K562 (cell line): ENCODE results near the gene BANF2. TPM values are rescaled to one million over a fixed set of nuclear protein-coding genes. Genes with fewer than 3 reads are reported as not detected.

Source experiments
- ATAC-seq: fragments of 200-7000 bp; cut with Tn5 transposase; 3 replicates; pipeline ENCODE4 v1.9.1; 2020; ENCODE audit warnings: moderate library complexity
- BruUV-seq: library from RNA; stranded (reverse); fragments of 400-500 nt; replicated peaks from 2 replicates; lab custom pipeline; 2021; lab: Mats Ljungman, UMichigan
- CTCF ChIA-PET: fragments of 300-600 bp; formaldehyde crosslinking; extraction: SDS; loops from one replicate; lab custom pipeline; 2021; ENCODE audit warnings: low intra/inter-chr PET ratio; lab: Yijun Ruan, JAX
- POLR2A ChIA-PET: fragments of 300-600, 350-650 bp; sonication (Branson Sonifier 250); formaldehyde crosslinking; extraction: SDS; loops from one replicate; lab custom pipeline; 2021; ENCODE audit warnings: antibody characterized with exemption, inconsistent platforms; lab: Yijun Ruan, JAX
- DNase-seq, 4 experiments: peaks; one replicate each; pipeline versions ENCODE4 v3.0.0 to v3.0.0-alpha.2; 2011 to 2018; ENCODE audit warnings: low spot score in 3 of 4, mixed read lengths in 3 of 4; ENCODE audit errors: extremely low read depth in 1 of 4
- FAIRE-seq: peaks from 2 replicates; lab custom pipeline; 2011; peaks lifted over from hg19 to GRCh38; lab: Jason Lieb, UNC
- H2AFZ ChIP-seq: 2 replicates; pipeline ENCODE4 v1.6.0; 2011; ENCODE audit warnings: low read depth, low read length, control low read depth, inconsistent platforms
- H3K27ac ChIP-seq: fragments of 200-600 bp; 3 replicates; pipeline ENCODE4 v1.8.0; 2011; ENCODE audit warnings: low read depth, mild to moderate bottlenecking, control low read depth, inconsistent platforms, low read length, moderate library complexity, mixed read lengths; ENCODE audit errors: extremely low read depth
- H3K27me3 ChIP-seq, 2 experiments: fragments of 300-600 bp in 1 of 2; 2 replicates in 1 of 2; 3 replicates in 1 of 2; pipeline versions ENCODE4 v1.6.0 to v1.8.0; 2011; ENCODE audit warnings: inconsistent platforms in 2 of 2, low read length in 2 of 2, mild to moderate bottlenecking in 1 of 2, mixed read lengths in 1 of 2, moderate library complexity in 1 of 2; ENCODE audit not compliant: control insufficient read depth in 2 of 2, insufficient read depth in 2 of 2
- H3K36me3 ChIP-seq: fragments of 300-600 bp; 3 replicates; pipeline ENCODE4 v1.8.0; 2011; ENCODE audit warnings: mild to moderate bottlenecking, low read length, inconsistent platforms; ENCODE audit not compliant: control insufficient read depth, insufficient read depth
- H3K4me1 ChIP-seq, 2 experiments: fragments of 200-600 bp in 1 of 2; replicated peaks in 1 of 2; 2 replicates in 1 of 2; 3 replicates in 1 of 2; pipeline versions ENCODE4 v1.5.1 to v1.8.0; 2011; ENCODE audit warnings: inconsistent platforms in 2 of 2, low read length in 2 of 2, mild to moderate bottlenecking in 1 of 2, mixed read lengths in 1 of 2, moderate library complexity in 1 of 2; ENCODE audit not compliant: control insufficient read depth in 2 of 2, insufficient read depth in 2 of 2
- H3K4me2 ChIP-seq: 2 replicates; pipeline ENCODE4 v1.6.1; 2011; ENCODE audit warnings: low read length, control low read depth, inconsistent platforms, mixed read lengths; ENCODE audit not compliant: insufficient read depth
- H3K4me3 ChIP-seq: fragments of 200-600 bp; sonication (generic), shearing (Covaris generic); 2 replicates; pipeline ENCODE4 v1.5.1; 2016; ENCODE audit warnings: control low read depth, inconsistent platforms
- H3K79me2 ChIP-seq: fragments of 200-600 bp; 3 replicates; pipeline ENCODE4 v1.8.0; 2011; ENCODE audit warnings: low read length, inconsistent platforms; ENCODE audit not compliant: control insufficient read depth, insufficient read depth
- H3K9ac ChIP-seq, 2 experiments: 2 replicates each; pipeline versions ENCODE4 v1.6.0 to v1.6.1; 2011; ENCODE audit warnings: low read depth in 2 of 2, low read length in 2 of 2, control low read depth in 1 of 2, inconsistent platforms in 1 of 2, mild to moderate bottlenecking in 1 of 2, mixed read lengths in 1 of 2; ENCODE audit not compliant: insufficient read depth in 1 of 2
- H3K9me1 ChIP-seq: one replicate; pipeline ENCODE4 v1.6.0; 2011; ENCODE audit warnings: inconsistent platforms, mild to moderate bottlenecking, low read length, moderate library complexity; ENCODE audit not compliant: control insufficient read depth, insufficient read depth
- H3K9me3 ChIP-seq: replicated peaks from 2 replicates; pipeline ENCODE4 v1.5.1; 2011; ENCODE audit warnings: low read depth, low read length, inconsistent platforms; ENCODE audit not compliant: control insufficient read depth, insufficient read depth
- H4K20me1 ChIP-seq: replicated peaks from 2 replicates; pipeline ENCODE4 v1.6.1; 2011; ENCODE audit warnings: low read length, inconsistent platforms, mixed read lengths; ENCODE audit not compliant: control insufficient read depth, insufficient read depth
- ZBTB49 ChIP-seq: sonication (generic); formaldehyde crosslinking; IDR thresholded peaks from 2 replicates; pipeline ENCODE4 v1.8.0; 2022; ENCODE audit warnings: missing genetic modification reagents, mild to moderate bottlenecking, borderline replicate concordance
- ZNF134 ChIP-seq: fragments of 250-450 bp; sonication (Bioruptor Pico); conservative IDR thresholded peaks from 2 replicates; pipeline ENCODE4 v1.4.0; 2020
- WGBS: fragments of 100-300 bp; shearing (Covaris generic); methylation state at CpG from one replicate; pipeline ENCODE4 v1.1.6; 2016; ENCODE audit warnings: low coverage, mixed read lengths; ENCODE audit not compliant: insufficient coverage; ENCODE audit errors: missing lambda C conversion rate; 5-methylcytosine and 5-hydroxymethylcytosine counted together
- in situ Hi-C: fragments of 300-500 bp; cut with MboI; formaldehyde crosslinking; loops from 4 replicates; pipeline ENCODE4 v1.15.0; 2018; ENCODE audit warnings: inconsistent platforms, mixed read lengths
- intact Hi-C: fragments of 100-400 bp; cut with micrococcal nuclease; formaldehyde crosslinking; loops from 2 replicates; pipeline ENCODE4 v1.14.2; 2022
- polyA plus RNA-seq, 8 experiments: library from polyadenylated mRNA; depleted of rRNA in 4 of 8; stranded (reverse) in 5 of 8; unstranded in 3 of 8; fragments of >200 nt; fragmentation: Nextera tagmentation in 2 of 8; fragmentation: Illumina TruSeq in 1 of 8; extraction: Ambion mirVana in 2 of 8; extraction: Trizol in 1 of 8; gene quantifications; 2 replicates each; pipeline versions ENCODE4 v1.2.1 to v1.2.3, GENCODE V29; 2011 to 2014; ENCODE audit warnings: inconsistent platforms in 1 of 8, missing spikeins in 1 of 8
- total RNA-seq, 7 experiments: library from RNA; depleted of rRNA in 6 of 7; stranded (reverse); fragments of >200 nt in 6 of 7; fragmentation: Illumina TruSeq in 2 of 7; extraction: Trizol in 2 of 7; gene quantifications; 2 replicates each; pipeline versions ENCODE4 v1.2.1 to v1.2.3, GENCODE V29; 2011 to 2021; ENCODE audit warnings: low replicate concordance in 1 of 7

The BANF2 gene
- total and polyA plus RNA-seq, 9 of the 15 experiments (the other 6 are each of a cell fraction or from before 2014, with no cell fraction given): not detected

- ChIA-PET POLR2A (interaction anchor here (1.5 kb wide), 1 partner anchor 17 kb away, joined by 3 read pairs; no protein-coding TSS in a partner anchor), CTCF (no interaction called here)
- no peak overlapping the region for H2AFZ ChIP-seq
- no peak overlapping the region for H3K4me3 ChIP-seq
- 70% methylated on average over 11 of the region's 11 CpGs for WGBS
- H3K4me1 ChIP-seq: no peaks in the 10 kb centered on the region; a peak in 3 of 5 replicates
- in situ Hi-C loops: no loop called here
- intact Hi-C loops: no loop called here
- no peaks in the 10 kb centered on the region for H3K27me3 ChIP-seq
- no peak for TF ChIP-seq ZNF134 (CRISPR knock-in tag)
- no peak for TF ChIP-seq ZBTB49 (CRISPR knock-in tag)
- ATAC-seq (peak; percentile 48; the same call in 2 of the 3 replicates), DNase-seq (no peak), FAIRE-seq (no peak)
- BruUV-seq: no TSS peak
- H3K79me2 ChIP-seq: peaks cover 39% of the 10 kb centered on the region
- no peaks in the 10 kb centered on the region for H3K9me3 ChIP-seq
- H3K27ac ChIP-seq: no peak overlapping the region
- H3K9ac ChIP-seq: no peak overlapping the region
- H3K9me1 ChIP-seq: no peaks in the 10 kb centered on the region
- H3K4me2 ChIP-seq: no peak overlapping the region
- H3K36me3 ChIP-seq: peaks cover 8% of the 10 kb centered on the region; the same call in 1 of the 3 replicates
- H4K20me1 ChIP-seq: 0 out of 2 replicates have a peak, but pooled peaks cover 2% of the 10 kb centered on the region
Observed at GRCh38 chr20:17664025-17664633, 35.6 kb upstream of the BANF2 start.
